ENCODE measurements around the gene ACBD4. TPM values are rescaled to one million over a fixed set of nuclear protein-coding genes. Genes with fewer than 3 reads are reported as not detected.

ACBD4 gene
- total RNA-seq, 2 experiments from 2014 or later = 14.8 to 24.0 TPM

DNA sequence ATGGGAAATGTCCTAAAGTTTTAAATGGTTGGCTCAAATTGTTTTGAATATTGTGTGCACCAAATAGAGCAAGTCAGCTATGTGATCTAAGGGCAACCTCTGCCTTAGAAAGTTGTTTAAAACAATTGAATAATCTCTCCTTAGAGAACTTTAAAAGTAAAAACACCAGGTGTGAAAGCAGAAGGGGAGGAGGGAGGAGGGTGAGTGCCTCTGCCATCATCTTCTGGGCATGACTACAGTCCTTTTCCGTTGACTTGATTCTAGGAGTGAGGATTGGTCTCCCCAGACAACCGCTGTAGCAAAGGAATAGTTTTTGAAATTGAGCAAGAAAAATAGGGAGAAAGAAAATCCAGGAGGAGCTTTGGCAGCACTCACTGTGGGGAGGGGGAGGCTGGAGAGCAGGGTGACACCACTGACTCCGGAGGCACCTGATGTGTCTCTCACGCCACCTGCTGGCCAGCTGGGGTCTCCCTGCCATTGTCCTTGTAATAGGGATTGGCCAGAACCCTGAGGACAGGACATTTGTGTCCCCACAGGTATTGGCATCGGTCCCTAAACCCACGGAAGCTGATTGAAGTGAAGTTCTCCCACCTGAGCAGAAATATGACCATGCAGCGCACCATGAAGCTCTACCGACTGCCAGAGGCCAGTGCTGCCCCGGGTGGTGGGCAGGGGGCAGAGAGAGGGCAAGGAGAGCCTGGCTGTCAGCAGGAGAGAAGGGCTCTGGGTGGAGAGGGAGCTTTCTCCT, 36.4 kb upstream of the ACBD4 start:
- no peak overlapping the region for H3K27ac ChIP-seq (ENCODE audit: low read depth, low read length, poor library complexity, severe bottlenecking)
- no peak overlapping the region for H3K4me3 ChIP-seq (ENCODE audit: low read depth, low read length, poor library complexity, severe bottlenecking)
- H3K4me2 ChIP-seq (ENCODE audit: low read length) = no peak overlapping the region
- ChIA-PET CTCF (ENCODE audit: unreplicated experiment) (interaction anchor here (0.6 kb wide), 1 partner anchor 73 kb away, joined by 13 read pairs; no protein-coding TSS in a partner anchor), POLR2A (interaction anchor here (1.1 kb wide), 1 partner anchor 11 kb away, joined by 4 read pairs; no protein-coding TSS in a partner anchor)
- no TSS peak for BruUV-seq (replicated peaks)
- H2AFZ ChIP-seq (ENCODE audit: low read length) = no peak overlapping the region
- H3K79me2 ChIP-seq (ENCODE audit: insufficient read depth, low read depth, low read length) = no peaks in the 10 kb centered on the region
- no peak for TF ChIP-seq EZH2phosphoT487 (IDR thresholded peaks at IDR 0.05; ENCODE audit: borderline replicate concordance, low read depth, low read length)
- TF ChIP-seq, protein P1, sequence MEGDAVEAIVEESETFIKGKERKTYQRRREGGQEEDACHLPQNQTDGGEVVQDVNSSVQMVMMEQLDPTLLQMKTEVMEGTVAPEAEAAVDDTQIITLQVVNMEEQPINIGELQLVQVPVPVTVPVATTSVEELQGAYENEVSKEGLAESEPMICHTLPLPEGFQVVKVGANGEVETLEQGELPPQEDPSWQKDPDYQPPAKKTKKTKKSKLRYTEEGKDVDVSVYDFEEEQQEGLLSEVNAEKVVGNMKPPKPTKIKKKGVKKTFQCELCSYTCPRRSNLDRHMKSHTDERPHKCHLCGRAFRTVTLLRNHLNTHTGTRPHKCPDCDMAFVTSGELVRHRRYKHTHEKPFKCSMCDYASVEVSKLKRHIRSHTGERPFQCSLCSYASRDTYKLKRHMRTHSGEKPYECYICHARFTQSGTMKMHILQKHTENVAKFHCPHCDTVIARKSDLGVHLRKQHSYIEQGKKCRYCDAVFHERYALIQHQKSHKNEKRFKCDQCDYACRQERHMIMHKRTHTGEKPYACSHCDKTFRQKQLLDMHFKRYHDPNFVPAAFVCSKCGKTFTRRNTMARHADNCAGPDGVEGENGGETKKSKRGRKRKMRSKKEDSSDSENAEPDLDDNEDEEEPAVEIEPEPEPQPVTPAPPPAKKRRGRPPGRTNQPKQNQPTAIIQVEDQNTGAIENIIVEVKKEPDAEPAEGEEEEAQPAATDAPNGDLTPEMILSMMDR (conservative IDR thresholded peaks at IDR 0.05; ENCODE audit: low read length) = peak; percentile 94
- H3K4me1 ChIP-seq (ENCODE audit: insufficient read depth, low read length, poor library complexity, severe bottlenecking) = no peaks in the 10 kb centered on the region
- H3K9me2 ChIP-seq (ENCODE audit: insufficient read depth, low read length) = no peaks in the 10 kb centered on the region
- H3K36me3 ChIP-seq (ENCODE audit: insufficient read depth, low read length) = peaks cover 95% of the 10 kb centered on the region
- intact Hi-C loops (cut with micrococcal nuclease; ENCODE audit: unreplicated experiment) = loop anchor here (2.0 to 5.0 kb wide), 2 partner anchors 82 to 178 kb away; no protein-coding TSS in a partner anchor
- H4K20me1 ChIP-seq (ENCODE audit: insufficient read depth, low read length) = no peaks in the 10 kb centered on the region
- H3K9me3 ChIP-seq (ENCODE audit: low read length) = no peaks in the 10 kb centered on the region
- DNase-seq (ENCODE audit: low spot score) = peak; percentile 78

GRCh38 chr17:45101546-45101882, 34.0 kb upstream of the ACBD4 start:
- intact Hi-C loops (cut with micrococcal nuclease; ENCODE audit: unreplicated experiment) = no loop called here
- no peak for DNase-seq (ENCODE audit: low spot score)
- Histone ChIP-seq H3K79me2 (ENCODE audit: insufficient read depth, low read depth, low read length) (no peaks in the 10 kb centered on the region), H3K27ac (ENCODE audit: low read depth, low read length, poor library complexity, severe bottlenecking) (no peak overlapping the region), H3K4me1 (ENCODE audit: insufficient read depth, low read length, poor library complexity, severe bottlenecking) (no peaks in the 10 kb centered on the region), H3K9me2 (ENCODE audit: insufficient read depth, low read length) (no peaks in the 10 kb centered on the region), H3K4me3 (ENCODE audit: low read depth, low read length, poor library complexity, severe bottlenecking) (no peak overlapping the region), H3K4me2 (ENCODE audit: low read length) (no peak overlapping the region), H3K36me3 (ENCODE audit: insufficient read depth, low read length) (peaks cover 94% of the 10 kb centered on the region), H2AFZ (ENCODE audit: low read length) (no peak overlapping the region), H4K20me1 (ENCODE audit: insufficient read depth, low read length) (no peaks in the 10 kb centered on the region), H3K9me3 (ENCODE audit: low read length) (no peaks in the 10 kb centered on the region)
- CTCF ChIA-PET (ENCODE audit: unreplicated experiment) = no interaction called here
- no peak for TF ChIP-seq EZH2phosphoT487 (IDR thresholded peaks at IDR 0.05; ENCODE audit: borderline replicate concordance, low read depth, low read length)
- TF ChIP-seq, protein P1 (conservative IDR thresholded peaks at IDR 0.05; ENCODE audit: low read length) = no peak
- POLR2A ChIA-PET = no interaction called here
- no TSS peak for BruUV-seq (replicated peaks)

Measured in OCI-LY7 (cell line).